Left lung (tissue), 10 donors: ENCODE data around the gene TSPAN2. TPM values are rescaled to one million over a fixed set of nuclear protein-coding genes. Genes with fewer than 3 reads are reported as not detected.
A peak's percentile ranks its signal among the peaks of the same experiment; 100 is the strongest.

Source experiments
- ATAC-seq: fragments of 200-7000 bp; cut with Tn5 transposase; one replicate; pipeline ENCODE4 v1.9.1; 2020; ENCODE audit warnings: moderate library complexity
- DNase-seq, 4 donors: peaks; one replicate each; pipeline ENCODE4 v3.0.0-alpha.2; 2013 to 2020
- H3K27ac ChIP-seq, 2 donors: fragments of 200-600 bp; sonication (generic) in 1 of 2; one replicate each; pipeline versions ENCODE4 v1.5.0 to v1.8.0; 2020 to 2021
- H3K27me3 ChIP-seq, 2 donors: fragments of 200-600 bp; sonication (generic) in 1 of 2; one replicate each; pipeline versions ENCODE4 v1.5.0 to v1.8.0; 2020 to 2021
- H3K36me3 ChIP-seq, 2 donors: fragments of 200-600 bp; sonication (generic) in 1 of 2; one replicate each; pipeline versions ENCODE4 v1.5.0 to v1.8.0; 2020 to 2021
- H3K4me1 ChIP-seq, 2 donors: fragments of 200-600 bp; one replicate each; pipeline ENCODE4 v1.8.0; 2021
- H3K4me3 ChIP-seq, 2 donors: fragments of 200-600 bp; sonication (generic) in 1 of 2; one replicate each; pipeline versions ENCODE4 v1.5.0 to v1.8.0; 2020 to 2021; ENCODE audit warnings: mild to moderate bottlenecking in 1 of 2
- H3K9me3 ChIP-seq, 2 donors: fragments of 200-600 bp; sonication (generic) in 1 of 2; one replicate each; pipeline versions ENCODE4 v1.5.0 to v1.8.0; 2020 to 2021
- CTCF ChIP-seq, 2 donors: fragments of 200-600 bp; sonication (generic) in 1 of 2; IDR thresholded peaks; one replicate each; pipeline versions ENCODE4 v1.5.0 to v1.8.0; 2021; ENCODE audit warnings: antibody characterized with exemption in 2 of 2
- intact Hi-C, 2 donors: fragments of 100-400 bp; cut with DNase I; formaldehyde crosslinking; loops; one replicate each; pipeline versions ENCODE4 v1.11.2 to v1.14.2; 2022
- polyA plus RNA-seq, 6 donors: library from polyadenylated mRNA; unstranded; fragments of 120-200 nt; gene quantifications; one replicate each; pipeline ENCODE4 v1.2.1, GENCODE V29; 2013; ENCODE audit not compliant: insufficient read length in 6 of 6
- total RNA-seq, 2 donors: library from RNA; stranded (reverse); fragmentation: NEBNext Ultra II Directional; extraction: Animal tissue kit (Norgen Biotek cat#: 25700); gene quantifications; one replicate each; pipeline ENCODE4 v1.2.1, GENCODE V29; 2021
- donor health status: DM: no; HTN: yes; CAD: no.
- donor health status: DM: no; HTN: no; CAD: no.

Gene TSPAN2
- total and polyA plus RNA-seq, 8 donors, result 7.9 to 10.6 (median 8.8) TPM

- intact Hi-C loops, result no loop called here
- Histone ChIP-seq H3K27me3 (no peaks in the 10 kb centered on the region), H3K4me3 (no peak overlapping the region), H3K4me1 (no peaks in the 10 kb centered on the region), H3K36me3 (no peaks in the 10 kb centered on the region), H3K27ac (no peak overlapping the region), H3K9me3 (no peaks in the 10 kb centered on the region)
- peak; percentile 90 for ATAC-seq
- DNase-seq, result no peak
- TF ChIP-seq CTCF (IDR thresholded peaks at IDR 0.05), result no peak
Observed at GRCh38 chr1:115036814-115037507, 52.3 kb downstream of the TSPAN2 start.

GRCh38 chr1:115035652-115036051, 53.7 kb downstream of the TSPAN2 start:
- intact Hi-C loops, result no loop called here
- no peak for DNase-seq
- Histone ChIP-seq H3K9me3 (no peaks in the 10 kb centered on the region), H3K27me3 (no peaks in the 10 kb centered on the region), H3K27ac (no peak overlapping the region), H3K4me3 (no peak overlapping the region), H3K4me1 (no peaks in the 10 kb centered on the region), H3K36me3 (no peaks in the 10 kb centered on the region)
- ATAC-seq, result no peak
- no peak for TF ChIP-seq CTCF (IDR thresholded peaks at IDR 0.05)

GRCh38 chr1:115031595-115031994, 57.7 kb downstream of the TSPAN2 start:
- H3K4me1 ChIP-seq, result no peaks in the 10 kb centered on the region
- no peaks in the 10 kb centered on the region for H3K36me3 ChIP-seq
- no peak for TF ChIP-seq CTCF (IDR thresholded peaks at IDR 0.05)
- no peak for DNase-seq
- H3K9me3 ChIP-seq, result no peaks in the 10 kb centered on the region
- H3K27me3 ChIP-seq, result no peaks in the 10 kb centered on the region
- intact Hi-C loops, result no loop called here
- H3K4me3 ChIP-seq, result no peak overlapping the region
- ATAC-seq, result no peak
- H3K27ac ChIP-seq, result no peak overlapping the region

- Histone ChIP-seq H3K9me3 (no peaks in the 10 kb centered on the region), H3K36me3 (no peaks in the 10 kb centered on the region), H3K27ac (no peak within 1 kb of the TSS), H3K4me3 (no peak within 1 kb of the TSS), H3K27me3 (no peaks in the 10 kb centered on the region), H3K4me1 (no peaks in the 10 kb centered on the region)
- no peak for TF ChIP-seq CTCF (IDR thresholded peaks at IDR 0.05)
- no peak for DNase-seq
- intact Hi-C loops, result no loop called here
- no peak for ATAC-seq
Observed at GRCh38 chr1:115029526-115029925, 59.8 kb downstream of the TSPAN2 start, which contains the start of gene TSHB. TSS of gene TSHB (plus strand) at chr1:115029826. CDS start at chr1:115033363, 3,537 bp downstream.

GRCh38 chr1:115023593-115023992, 65.7 kb downstream of the TSPAN2 start:
- no peaks in the 10 kb centered on the region for H3K36me3 ChIP-seq
- ATAC-seq (no peak), DNase-seq (no peak)
- TF ChIP-seq CTCF (IDR thresholded peaks at IDR 0.05), result no peak
- no peak overlapping the region for H3K27ac ChIP-seq
- intact Hi-C loops, result no loop called here
- H3K27me3 ChIP-seq, result no peaks in the 10 kb centered on the region
- H3K4me3 ChIP-seq, result no peak overlapping the region
- no peaks in the 10 kb centered on the region for H3K4me1 ChIP-seq
- no peaks in the 10 kb centered on the region for H3K9me3 ChIP-seq
